Upper lobe of right lung (tissue), 1 donor: ENCODE results near the gene NOVA1. TPM values are rescaled to one million over a fixed set of nuclear protein-coding genes. Genes with fewer than 3 reads are reported as not detected.

Experiments used
- ATAC-seq: fragments of 200-7000 bp; cut with Tn5 transposase; one replicate; pipeline ENCODE4 v1.9.1; 2020; ENCODE audit warnings: mild to moderate bottlenecking, moderate library complexity
- DNase-seq: peaks from one replicate; pipeline ENCODE4 v3.0.0-alpha.2; 2020
- H3K27ac ChIP-seq: fragments of 200-600 bp; one replicate; pipeline ENCODE4 v1.8.0; 2022
- H3K27me3 ChIP-seq: fragments of 200-600 bp; one replicate; pipeline ENCODE4 v1.8.0; 2022; ENCODE audit warnings: mild to moderate bottlenecking
- H3K36me3 ChIP-seq: fragments of 200-600 bp; one replicate; pipeline ENCODE4 v1.8.0; 2022
- H3K4me1 ChIP-seq: fragments of 200-600 bp; one replicate; pipeline ENCODE4 v1.8.0; 2022
- H3K4me3 ChIP-seq: fragments of 200-600 bp; one replicate; pipeline ENCODE4 v1.8.0; 2022; ENCODE audit warnings: mild to moderate bottlenecking
- H3K9me3 ChIP-seq: fragments of 200-600 bp; one replicate; pipeline ENCODE4 v1.8.0; 2022
- CTCF ChIP-seq: fragments of 200-600 bp; IDR thresholded peaks from one replicate; pipeline ENCODE4 v1.8.0; 2022; ENCODE audit warnings: antibody characterized with exemption
- intact Hi-C: fragments of 100-400 bp; cut with DNase I; formaldehyde crosslinking; loops from one replicate; pipeline ENCODE4 v1.11.0; 2022
- total RNA-seq: library from RNA; stranded (reverse); fragmentation: NEBNext Ultra II Directional; extraction: Animal tissue kit (Norgen Biotek cat#: 25700); gene quantifications from one replicate; pipeline ENCODE4 v1.2.1, GENCODE V29; 2021
- donor health status: DM: no; HTN: yes; CAD: no; lungs with severe emphysema.

The NOVA1 gene
- total RNA-seq, 1 donor from 2014 or later = 1.6 TPM

GRCh38 chr14:26443654-26444053 is 154.2 kb downstream of the NOVA1 start:
- no peak for TF ChIP-seq CTCF
- H3K9me3 ChIP-seq = no peaks in the 10 kb centered on the region
- no peak overlapping the region for H3K4me3 ChIP-seq
- intact Hi-C loops = no loop called here
- H3K27ac ChIP-seq = no peak overlapping the region
- H3K36me3 ChIP-seq = no peaks in the 10 kb centered on the region
- H3K27me3 ChIP-seq = no peaks in the 10 kb centered on the region
- no peak for DNase-seq
- no peaks in the 10 kb centered on the region for H3K4me1 ChIP-seq
- no peak for ATAC-seq

GRCh38 chr14:26429205-26429604 is 168.6 kb downstream of the NOVA1 start:
- no peak overlapping the region for H3K4me3 ChIP-seq
- no peak overlapping the region for H3K27ac ChIP-seq
- no peaks in the 10 kb centered on the region for H3K36me3 ChIP-seq
- intact Hi-C loops = no loop called here
- no peak for DNase-seq
- no peaks in the 10 kb centered on the region for H3K9me3 ChIP-seq
- H3K4me1 ChIP-seq = no peaks in the 10 kb centered on the region
- H3K27me3 ChIP-seq = no peaks in the 10 kb centered on the region
- ATAC-seq = no peak
- no peak for TF ChIP-seq CTCF

GRCh38 chr14:26427097-26427496 is 170.7 kb downstream of the NOVA1 start:
- intact Hi-C loops = no loop called here
- DNase-seq (no peak), ATAC-seq (no peak)
- H3K27ac ChIP-seq = no peak overlapping the region
- no peaks in the 10 kb centered on the region for H3K9me3 ChIP-seq
- no peaks in the 10 kb centered on the region for H3K36me3 ChIP-seq
- H3K27me3 ChIP-seq = no peaks in the 10 kb centered on the region
- no peak for TF ChIP-seq CTCF
- H3K4me1 ChIP-seq = no peaks in the 10 kb centered on the region
- H3K4me3 ChIP-seq = no peak overlapping the region

- intact Hi-C loops = no loop called here
Measured at GRCh38 chr14:26424537-26424936, 173.3 kb downstream of the NOVA1 start.

GRCh38 chr14:26415618-26416123 is 182.2 kb downstream of the NOVA1 start:
- Histone ChIP-seq H3K9me3 (no peaks in the 10 kb centered on the region), H3K4me1 (no peaks in the 10 kb centered on the region), H3K27me3 (no peaks in the 10 kb centered on the region), H3K27ac (no peak overlapping the region), H3K36me3 (no peaks in the 10 kb centered on the region), H3K4me3 (no peak overlapping the region)
- TF ChIP-seq CTCF = no peak
- ATAC-seq (no peak), DNase-seq (no peak)
- intact Hi-C loops = no loop called here

More at GRCh38 chr14:26424537-26424936, 173.3 kb downstream of the NOVA1 start:
- Histone ChIP-seq H3K36me3 (no peaks in the 10 kb centered on the region), H3K27ac (no peak overlapping the region), H3K4me1 (no peaks in the 10 kb centered on the region), H3K27me3 (no peaks in the 10 kb centered on the region), H3K4me3 (no peak overlapping the region), H3K9me3 (no peaks in the 10 kb centered on the region)
- no peak for ATAC-seq
- DNase-seq = no peak
- no peak for TF ChIP-seq CTCF

- DNase-seq = no peak
- Histone ChIP-seq H3K4me1 (no peaks in the 10 kb centered on the region), H3K27ac (no peak overlapping the region), H3K36me3 (no peaks in the 10 kb centered on the region), H3K27me3 (no peaks in the 10 kb centered on the region), H3K9me3 (no peaks in the 10 kb centered on the region), H3K4me3 (no peak overlapping the region)
- intact Hi-C loops = no loop called here
- no peak for TF ChIP-seq CTCF
- no peak for ATAC-seq
Measured at GRCh38 chr14:26414926-26415325, 182.9 kb downstream of the NOVA1 start.
